ENCODE results near the gene PDE7B.

Gene PDE7B

GRCh38 chr6:136148051-136148450 is 296.6 kb downstream of the PDE7B start:
- in situ Hi-C loops (cut with HindIII; ENCODE audit: low pct_ligation_motif_present, low sequenced_read_pairs): no loop called here
- TF ChIP-seq, protein P1, sequence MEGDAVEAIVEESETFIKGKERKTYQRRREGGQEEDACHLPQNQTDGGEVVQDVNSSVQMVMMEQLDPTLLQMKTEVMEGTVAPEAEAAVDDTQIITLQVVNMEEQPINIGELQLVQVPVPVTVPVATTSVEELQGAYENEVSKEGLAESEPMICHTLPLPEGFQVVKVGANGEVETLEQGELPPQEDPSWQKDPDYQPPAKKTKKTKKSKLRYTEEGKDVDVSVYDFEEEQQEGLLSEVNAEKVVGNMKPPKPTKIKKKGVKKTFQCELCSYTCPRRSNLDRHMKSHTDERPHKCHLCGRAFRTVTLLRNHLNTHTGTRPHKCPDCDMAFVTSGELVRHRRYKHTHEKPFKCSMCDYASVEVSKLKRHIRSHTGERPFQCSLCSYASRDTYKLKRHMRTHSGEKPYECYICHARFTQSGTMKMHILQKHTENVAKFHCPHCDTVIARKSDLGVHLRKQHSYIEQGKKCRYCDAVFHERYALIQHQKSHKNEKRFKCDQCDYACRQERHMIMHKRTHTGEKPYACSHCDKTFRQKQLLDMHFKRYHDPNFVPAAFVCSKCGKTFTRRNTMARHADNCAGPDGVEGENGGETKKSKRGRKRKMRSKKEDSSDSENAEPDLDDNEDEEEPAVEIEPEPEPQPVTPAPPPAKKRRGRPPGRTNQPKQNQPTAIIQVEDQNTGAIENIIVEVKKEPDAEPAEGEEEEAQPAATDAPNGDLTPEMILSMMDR (IDR thresholded peaks at IDR 0.05; ENCODE audit: low read depth, low read length, missing control alignments): no peak
- Histone ChIP-seq H3K4me3 (ENCODE audit: low read depth, low read length) (no peak overlapping the region), H3K27me3 (replicated peaks) (no peaks in the 10 kb centered on the region), H3K36me3 (replicated peaks) (peaks cover 5% of the 10 kb centered on the region), H3K27ac (no peak overlapping the region)
- no peak for DNase-seq

DNA sequence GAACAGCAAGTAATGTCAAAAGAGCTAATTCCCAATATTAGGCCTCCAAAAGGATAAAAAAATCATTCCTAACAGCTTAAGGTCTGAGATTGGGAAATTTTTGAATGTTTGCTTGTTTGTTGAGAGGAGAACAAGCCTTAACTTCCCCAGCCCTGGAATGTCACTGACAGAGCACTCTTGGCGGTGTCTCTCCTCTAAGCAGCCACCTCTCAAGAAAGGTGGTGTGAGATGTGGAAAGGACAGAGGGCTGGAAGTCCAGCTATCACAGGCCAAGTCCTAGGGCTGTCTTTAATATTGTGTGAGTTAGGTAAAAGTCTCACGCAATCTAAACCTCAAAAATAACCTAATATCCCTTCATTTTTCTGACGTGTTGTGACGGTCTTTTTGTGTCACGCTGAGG is 297.0 kb downstream of the PDE7B start:
- no peak for DNase-seq
- no peak overlapping the region for H3K4me3 ChIP-seq (ENCODE audit: low read depth, low read length)
- no peak overlapping the region for H3K27ac ChIP-seq
- H3K27me3 ChIP-seq (replicated peaks): no peaks in the 10 kb centered on the region
- peaks cover 5% of the 10 kb centered on the region for H3K36me3 ChIP-seq (replicated peaks)
- TF ChIP-seq, protein P1 (IDR thresholded peaks at IDR 0.05; ENCODE audit: low read depth, low read length, missing control alignments): no peak
- in situ Hi-C loops (cut with HindIII; ENCODE audit: low pct_ligation_motif_present, low sequenced_read_pairs): no loop called here

- TF ChIP-seq, protein P1 (IDR thresholded peaks at IDR 0.05; ENCODE audit: low read depth, low read length, missing control alignments): no peak
- Histone ChIP-seq H3K36me3 (replicated peaks) (peaks cover 10% of the 10 kb centered on the region), H3K4me3 (ENCODE audit: low read depth, low read length) (no peak overlapping the region), H3K27ac (no peak overlapping the region), H3K27me3 (replicated peaks) (no peaks in the 10 kb centered on the region)
- DNase-seq: no peak
- in situ Hi-C loops (cut with HindIII; ENCODE audit: low pct_ligation_motif_present, low sequenced_read_pairs): no loop called here
Observed at GRCh38 chr6:136149311-136149710, 297.8 kb downstream of the PDE7B start.

DNA sequence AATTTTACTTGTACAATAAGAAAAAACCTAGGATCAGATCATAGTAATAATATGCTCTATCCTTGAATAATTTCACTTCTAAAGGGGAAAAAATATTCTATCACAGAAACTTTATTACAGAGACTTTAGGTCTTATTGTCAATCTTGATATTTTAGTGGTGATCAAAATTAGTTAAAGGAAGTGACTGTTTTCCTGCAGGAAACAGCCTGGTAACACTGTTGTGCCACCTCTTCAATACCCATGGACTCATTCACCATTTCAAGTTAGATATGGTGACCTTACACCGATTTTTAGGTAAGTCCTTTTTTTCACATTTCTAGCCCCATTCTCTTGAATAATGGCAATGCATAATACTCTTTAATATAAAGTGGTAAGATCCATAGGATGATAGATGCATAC is 299.5 kb downstream of the PDE7B start:
- Histone ChIP-seq H3K27me3 (replicated peaks) (no peaks in the 10 kb centered on the region), H3K27ac (no peak overlapping the region), H3K4me3 (ENCODE audit: low read depth, low read length) (no peak overlapping the region), H3K36me3 (replicated peaks) (peaks cover 16% of the 10 kb centered on the region)
- in situ Hi-C loops (cut with HindIII; ENCODE audit: low pct_ligation_motif_present, low sequenced_read_pairs): no loop called here
- TF ChIP-seq, protein P1 (IDR thresholded peaks at IDR 0.05; ENCODE audit: low read depth, low read length, missing control alignments): no peak
- DNase-seq: no peak

DNA sequence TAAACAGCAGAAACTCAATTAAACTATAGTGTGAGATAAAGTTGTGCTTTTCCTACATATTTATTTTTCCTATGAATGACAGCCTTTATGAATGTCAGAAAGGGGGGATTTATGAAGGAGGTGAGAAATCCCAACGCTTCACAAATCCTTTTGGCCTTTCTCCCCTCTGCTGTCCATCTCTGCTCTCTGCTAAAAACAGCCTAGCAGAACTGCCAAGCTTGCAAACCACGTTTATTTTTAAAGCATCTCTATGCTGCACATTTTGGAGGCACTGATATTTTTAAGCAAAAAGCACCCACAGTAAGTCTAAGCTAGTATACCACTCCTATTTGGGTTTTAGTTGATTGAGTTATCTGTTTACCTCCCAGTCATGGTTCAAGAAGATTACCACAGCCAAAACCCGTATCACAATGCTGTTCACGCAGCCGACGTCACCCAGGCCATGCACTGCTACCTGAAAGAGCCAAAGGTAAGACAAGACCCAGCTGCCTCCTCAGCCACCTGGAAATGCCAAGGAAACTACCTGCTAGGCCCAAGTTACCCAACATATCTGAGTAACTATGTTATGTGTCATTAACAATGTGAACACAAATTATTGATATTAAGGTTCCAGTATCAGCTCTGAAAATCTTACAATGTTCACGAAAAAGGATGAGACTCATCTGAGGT is 302.3 kb downstream of the PDE7B start:
- DNase-seq: no peak
- H3K4me3 ChIP-seq (ENCODE audit: low read depth, low read length): no peak overlapping the region
- in situ Hi-C loops (cut with HindIII; ENCODE audit: low pct_ligation_motif_present, low sequenced_read_pairs): no loop called here
- peaks cover 23% of the 10 kb centered on the region for H3K36me3 ChIP-seq (replicated peaks)
- no peaks in the 10 kb centered on the region for H3K27me3 ChIP-seq (replicated peaks)
- no peak overlapping the region for H3K27ac ChIP-seq
- TF ChIP-seq, protein P1 (IDR thresholded peaks at IDR 0.05; ENCODE audit: low read depth, low read length, missing control alignments): no peak

GRCh38 chr6:136155191-136155590 is 303.7 kb downstream of the PDE7B start:
- no peak for DNase-seq
- peaks cover 23% of the 10 kb centered on the region for H3K36me3 ChIP-seq (replicated peaks)
- no peaks in the 10 kb centered on the region for H3K27me3 ChIP-seq (replicated peaks)
- TF ChIP-seq, protein P1 (IDR thresholded peaks at IDR 0.05; ENCODE audit: low read depth, low read length, missing control alignments): no peak
- H3K4me3 ChIP-seq (ENCODE audit: low read depth, low read length): no peak overlapping the region
- no peak overlapping the region for H3K27ac ChIP-seq
- in situ Hi-C loops (cut with HindIII; ENCODE audit: low pct_ligation_motif_present, low sequenced_read_pairs): no loop called here

Measured in brain microvascular endothelial cell (primary cell).